Right atrium auricular region (tissue), 2 donors: ENCODE results near the gene DGKD. TPM values are rescaled to one million over a fixed set of nuclear protein-coding genes. Genes with fewer than 3 reads are reported as not detected.

ENCODE experiments used
- DNase-seq: peaks from one replicate; pipeline ENCODE4 v3.0.0-alpha.2; 2019; ENCODE audit warnings: low spot score
- H3K27ac ChIP-seq, 2 donors: fragments of 200-600 bp; sonication (generic); 1 replicate in 1 of 2; 2 replicates in 1 of 2; pipeline ENCODE4 v1.5.1; 2016 to 2019
- H3K27me3 ChIP-seq, 2 donors: fragments of 200-600 bp; sonication (generic); one replicate each; pipeline versions ENCODE4 v1.5.1 to v1.6.0; 2017 to 2019
- H3K36me3 ChIP-seq: fragments of 200-600 bp; sonication (generic); one replicate; pipeline ENCODE4 v1.5.1; 2016
- H3K4me1 ChIP-seq, 2 donors: fragments of 200-600 bp; sonication (generic); one replicate each; pipeline versions ENCODE4 v1.5.1 to v1.6.0; 2017 to 2019
- H3K4me3 ChIP-seq, 2 donors: fragments of 200-600 bp; sonication (generic); 1 replicate in 1 of 2; 2 replicates in 1 of 2; pipeline ENCODE4 v1.5.1; 2017 to 2019; ENCODE audit warnings: mild to moderate bottlenecking in 1 of 2, moderate library complexity in 1 of 2
- H3K9me3 ChIP-seq, 2 donors: fragments of 200-600 bp; sonication (generic); one replicate each; pipeline ENCODE4 v1.5.1; 2019
- total RNA-seq, 2 donors: library from RNA; depleted of rRNA; stranded (reverse); fragments of >200 nt; gene quantifications; one replicate each; pipeline ENCODE4 v1.1.0, GENCODE V29; 2016
- TF ChIP-seq, protein P1 (sequence below), 2 donors: fragments of 200-600 bp; sonication (generic); IDR thresholded peaks; one replicate each; pipeline ENCODE4 v1.5.1; 2019; ENCODE audit warnings: antibody characterized with exemption in 2 of 2

DGKD gene
- total RNA-seq, 2 donors from 2014 or later: 18.4 to 40.1 TPM

DNA sequence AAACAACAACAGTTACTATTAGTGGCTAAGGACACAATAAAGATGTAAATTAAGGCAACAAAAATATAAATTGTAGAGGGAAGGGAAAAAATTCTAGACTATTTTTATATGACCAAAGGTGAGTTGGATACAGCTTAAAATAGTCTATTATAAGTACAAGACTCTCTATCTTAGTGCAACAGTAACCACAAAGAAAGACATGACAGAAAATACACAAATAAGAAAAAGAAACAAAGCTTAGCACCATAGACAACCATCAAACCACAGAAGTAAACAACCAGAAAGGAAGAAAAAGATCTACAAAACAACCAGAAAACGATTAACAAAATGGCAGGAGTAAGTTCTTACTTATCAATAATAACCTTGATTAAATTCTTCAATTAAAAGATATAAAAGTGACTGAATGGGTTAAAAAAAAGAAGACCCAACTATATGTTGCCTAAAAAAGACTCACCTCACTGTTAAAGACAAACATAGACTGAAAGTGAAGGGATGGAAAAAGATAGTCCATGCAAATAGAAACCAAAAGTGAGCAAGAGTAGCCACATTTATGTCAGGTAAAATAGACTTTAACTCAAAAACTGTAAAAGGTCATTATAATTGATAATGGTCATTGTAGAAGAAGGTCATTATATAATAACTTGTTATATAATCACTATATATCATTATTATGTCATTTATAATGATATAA, 149.8 kb downstream of the DGKD start:
- H3K9me3 ChIP-seq: peaks cover 7 to 19% of the 10 kb centered on the region in 2 donors
- H3K4me1 ChIP-seq: no peaks in the 10 kb centered on the region
- no peaks in the 10 kb centered on the region for H3K27me3 ChIP-seq
- peaks cover 43% of the 10 kb centered on the region for H3K36me3 ChIP-seq
- no peak overlapping the region for H3K27ac ChIP-seq
- DNase-seq: no peak
- H3K4me3 ChIP-seq: no peak overlapping the region
- TF ChIP-seq, protein P1, sequence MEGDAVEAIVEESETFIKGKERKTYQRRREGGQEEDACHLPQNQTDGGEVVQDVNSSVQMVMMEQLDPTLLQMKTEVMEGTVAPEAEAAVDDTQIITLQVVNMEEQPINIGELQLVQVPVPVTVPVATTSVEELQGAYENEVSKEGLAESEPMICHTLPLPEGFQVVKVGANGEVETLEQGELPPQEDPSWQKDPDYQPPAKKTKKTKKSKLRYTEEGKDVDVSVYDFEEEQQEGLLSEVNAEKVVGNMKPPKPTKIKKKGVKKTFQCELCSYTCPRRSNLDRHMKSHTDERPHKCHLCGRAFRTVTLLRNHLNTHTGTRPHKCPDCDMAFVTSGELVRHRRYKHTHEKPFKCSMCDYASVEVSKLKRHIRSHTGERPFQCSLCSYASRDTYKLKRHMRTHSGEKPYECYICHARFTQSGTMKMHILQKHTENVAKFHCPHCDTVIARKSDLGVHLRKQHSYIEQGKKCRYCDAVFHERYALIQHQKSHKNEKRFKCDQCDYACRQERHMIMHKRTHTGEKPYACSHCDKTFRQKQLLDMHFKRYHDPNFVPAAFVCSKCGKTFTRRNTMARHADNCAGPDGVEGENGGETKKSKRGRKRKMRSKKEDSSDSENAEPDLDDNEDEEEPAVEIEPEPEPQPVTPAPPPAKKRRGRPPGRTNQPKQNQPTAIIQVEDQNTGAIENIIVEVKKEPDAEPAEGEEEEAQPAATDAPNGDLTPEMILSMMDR (IDR thresholded peaks at IDR 0.05): no peak

DNA sequence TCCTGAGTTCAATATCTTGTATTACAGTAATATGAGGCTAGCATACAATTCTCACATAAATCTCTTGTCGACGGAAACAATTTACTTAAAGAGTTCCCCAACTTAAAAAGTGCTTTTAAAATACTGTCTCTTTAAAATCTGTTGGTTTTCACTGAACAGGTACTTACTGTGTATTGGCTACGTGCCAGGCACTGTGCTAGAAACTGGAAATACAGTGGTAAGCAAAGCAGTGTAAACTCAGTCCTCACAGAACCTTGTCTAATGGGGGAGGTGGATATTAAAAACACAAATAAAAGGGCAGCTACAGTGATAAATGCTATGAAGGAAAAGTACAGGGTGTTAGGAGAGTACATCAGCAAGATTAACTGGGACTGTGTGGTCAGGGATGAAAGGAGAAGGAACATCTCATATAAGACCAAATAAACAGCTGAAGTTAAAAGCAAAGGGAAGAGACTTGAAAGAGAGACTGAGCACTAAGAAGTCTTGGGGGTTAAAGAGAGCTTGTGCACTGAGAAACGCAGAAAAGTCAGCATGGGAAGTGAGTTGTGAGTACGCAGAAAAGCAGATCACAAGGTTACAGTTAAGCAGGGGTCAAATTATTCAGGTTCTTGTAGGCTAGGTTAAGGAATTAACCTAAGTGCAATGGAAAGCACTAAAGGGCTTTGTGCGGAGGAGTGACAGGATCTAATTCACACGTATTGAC, 159.8 kb downstream of the DGKD start:
- Histone ChIP-seq H3K4me1 (no peaks in the 10 kb centered on the region), H3K27ac (no peak overlapping the region), H3K36me3 (peaks cover 8% of the 10 kb centered on the region), H3K4me3 (no peak overlapping the region), H3K9me3 (no peaks in the 10 kb centered on the region), H3K27me3 (no peaks in the 10 kb centered on the region)
- no peak for DNase-seq
- TF ChIP-seq, protein P1 (IDR thresholded peaks at IDR 0.05): no peak

DNA sequence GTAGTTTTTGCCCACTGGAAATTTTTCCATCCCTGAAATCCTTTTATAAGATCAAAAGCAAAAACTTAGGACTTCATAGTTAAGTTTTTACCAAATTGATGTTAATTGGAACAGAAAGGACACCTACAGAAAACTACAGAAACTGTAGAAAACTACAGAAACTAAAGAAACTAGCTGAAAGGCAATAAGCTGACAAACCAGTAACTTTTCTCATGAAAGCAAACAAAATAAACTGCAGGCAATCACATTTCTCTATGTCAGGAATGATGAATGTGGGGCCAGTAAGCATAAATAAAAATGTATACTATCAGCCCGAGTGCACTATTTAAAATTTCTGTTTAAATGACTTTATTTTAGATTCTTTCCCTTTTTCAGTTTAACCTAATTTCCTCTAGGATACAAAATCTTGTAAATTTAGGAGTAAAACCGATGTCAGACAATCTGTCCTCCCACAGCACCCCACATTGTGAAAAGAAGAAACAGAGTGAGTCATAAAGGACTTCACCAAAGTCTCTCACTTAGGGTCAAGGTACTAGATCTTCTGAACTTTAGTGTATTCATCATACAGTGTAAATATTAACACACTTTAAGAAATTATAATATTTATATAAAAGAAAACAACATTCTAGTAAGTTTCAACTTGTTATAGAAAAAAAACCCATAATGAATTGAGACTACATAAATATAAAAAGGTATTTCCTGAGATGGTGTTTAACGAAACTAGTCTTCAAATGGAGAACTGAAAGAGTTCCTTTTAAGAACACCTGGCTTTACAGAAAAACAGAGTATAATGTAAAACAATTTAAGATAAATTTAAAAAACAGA, 165.7 kb downstream of the DGKD start:
- H3K36me3 ChIP-seq: peaks cover 30% of the 10 kb centered on the region
- H3K4me1 ChIP-seq: no peaks in the 10 kb centered on the region
- no peak overlapping the region for H3K27ac ChIP-seq

More for the DNA sequence above, 165.7 kb downstream of the DGKD start:
- TF ChIP-seq, protein P1 (IDR thresholded peaks at IDR 0.05): no peak
- Histone ChIP-seq H3K9me3 (no peaks in the 10 kb centered on the region), H3K4me3 (no peak overlapping the region), H3K27me3 (no peaks in the 10 kb centered on the region)
- DNase-seq: no peak

Other genes with a start within 250 kb of the DGKD start
- 10 to 100 TPM; 12.8 to 16.7 TPM for gene ATG16L1, start 102.8 kb upstream of the DGKD start, total RNA-seq
- gene SAG, start 46.7 kb upstream of the DGKD start, total RNA-seq: 1 to 10 TPM in 1 of 2 donors, not detected in 1; 2.9 TPM
- gene USP40, start 212.3 kb downstream of the DGKD start, total RNA-seq: 10 to 100 TPM; 11.6 to 12.5 TPM